Prostate gland (tissue), 2 donors: Measurements from ENCODE around the gene C13orf46. TPM values are rescaled to one million over a fixed set of nuclear protein-coding genes. Genes with fewer than 3 reads are reported as not detected.

Source experiments
- DNase-seq: peaks from one replicate; pipeline ENCODE4 v3.0.0-alpha.2; 2019; ENCODE audit warnings: low spot score
- H3K27ac ChIP-seq, 2 donors: fragments of 200-600 bp; sonication (generic); 2 replicates each; pipeline ENCODE4 v1.5.1; 2017 to 2019
- H3K27me3 ChIP-seq: fragments of 200-600 bp; sonication (generic); replicated peaks from 2 replicates; pipeline ENCODE4 v1.5.1; 2019; ENCODE audit not compliant: insufficient read depth
- H3K36me3 ChIP-seq, 2 donors: fragments of 200-600 bp; sonication (generic); 1 replicate in 1 of 2; 2 replicates in 1 of 2; pipeline versions ENCODE4 v1.5.1 to v1.8.1; 2017 to 2019
- H3K4me1 ChIP-seq: fragments of 200-600 bp; sonication (generic); replicated peaks from 2 replicates; pipeline ENCODE4 v1.5.1; 2019
- H3K4me3 ChIP-seq, 2 donors: fragments of 200-600 bp; sonication (generic); 2 replicates each; pipeline ENCODE4 v1.5.1; 2017 to 2019
- H3K9me3 ChIP-seq: fragments of 200-600 bp; sonication (generic); 2 replicates; pipeline ENCODE4 v1.5.1; 2017
- POLR2A ChIP-seq: fragments of 450-650 bp; IDR thresholded peaks from one replicate; pipeline ENCODE4 v1.6.1; 2016; ENCODE audit warnings: antibody characterized with exemption, mild to moderate bottlenecking
- POLR2AphosphoS5 ChIP-seq: sonication (generic); formaldehyde crosslinking; IDR thresholded peaks from one replicate; pipeline ENCODE4 v1.6.1; 2017; ENCODE audit warnings: antibody characterized with exemption
- WGBS: methylation state at CpG from one replicate; pipeline ENCODE4 v1.1.5; 2018; 5-methylcytosine and 5-hydroxymethylcytosine counted together
- intact Hi-C: fragments of 100-400 bp; cut with DNase I; formaldehyde crosslinking; loops from one replicate; pipeline ENCODE4 v1.14.2; 2022
- total RNA-seq, 2 donors: library from RNA; depleted of rRNA; stranded (reverse); fragments of >200 nt; gene quantifications; one replicate each; pipeline ENCODE4 v1.1.0, GENCODE V29; 2016
- TF ChIP-seq, protein P1 (sequence below), 4 experiments: fragments of 200-600 bp in 2 of 4; fragments of 450-650 bp in 2 of 4; sonication (generic) in 2 of 4; IDR thresholded peaks; 1 replicate in 3 of 4; 2 replicates in 1 of 4; pipeline ENCODE4 v1.5.1; 2016 to 2019; ENCODE audit warnings: antibody characterized with exemption in 4 of 4, mild to moderate bottlenecking in 2 of 4, moderate library complexity in 2 of 4

C13orf46 gene
- total RNA-seq, 2 donors from 2014 or later, result 8.0 to 9.9 TPM

DNA sequence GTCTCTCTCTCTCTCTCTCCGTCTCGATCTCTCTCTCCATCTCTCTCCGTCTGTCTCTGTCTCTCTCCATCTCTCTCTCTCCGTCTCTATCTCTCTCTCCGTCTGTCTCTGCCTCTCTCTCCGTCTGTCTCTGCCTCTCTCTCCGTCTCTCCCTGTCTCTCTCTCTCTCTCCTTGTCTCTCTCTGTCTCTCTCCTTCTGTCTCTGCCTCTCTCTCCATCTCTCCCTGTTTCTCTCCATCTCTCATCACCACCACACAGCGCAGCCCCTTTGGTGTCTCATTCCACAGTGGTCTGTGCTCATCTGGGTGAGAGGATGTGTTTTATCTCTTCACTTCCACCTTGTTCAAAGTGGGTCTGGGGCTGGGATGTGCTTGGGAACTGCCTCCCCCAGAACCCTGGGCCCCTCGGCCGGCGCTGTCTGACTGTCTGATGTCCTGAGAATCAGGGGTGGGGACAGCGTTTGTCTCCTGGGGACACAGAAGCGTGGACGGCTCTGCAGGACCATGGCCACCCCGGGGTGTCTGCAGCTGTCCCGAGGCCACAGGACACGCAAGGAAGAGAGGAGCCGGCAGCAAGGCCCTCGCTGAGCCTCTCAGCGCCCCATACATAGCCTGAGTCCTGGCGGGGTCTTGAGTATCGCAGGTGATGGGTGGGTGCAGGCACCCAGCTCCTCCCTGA is 40.2 kb upstream of the C13orf46 start:
- no peaks in the 10 kb centered on the region for H3K27me3 ChIP-seq
- TF ChIP-seq POLR2AphosphoS5 (no peak), POLR2A (no peak)
- TF ChIP-seq, protein P1, sequence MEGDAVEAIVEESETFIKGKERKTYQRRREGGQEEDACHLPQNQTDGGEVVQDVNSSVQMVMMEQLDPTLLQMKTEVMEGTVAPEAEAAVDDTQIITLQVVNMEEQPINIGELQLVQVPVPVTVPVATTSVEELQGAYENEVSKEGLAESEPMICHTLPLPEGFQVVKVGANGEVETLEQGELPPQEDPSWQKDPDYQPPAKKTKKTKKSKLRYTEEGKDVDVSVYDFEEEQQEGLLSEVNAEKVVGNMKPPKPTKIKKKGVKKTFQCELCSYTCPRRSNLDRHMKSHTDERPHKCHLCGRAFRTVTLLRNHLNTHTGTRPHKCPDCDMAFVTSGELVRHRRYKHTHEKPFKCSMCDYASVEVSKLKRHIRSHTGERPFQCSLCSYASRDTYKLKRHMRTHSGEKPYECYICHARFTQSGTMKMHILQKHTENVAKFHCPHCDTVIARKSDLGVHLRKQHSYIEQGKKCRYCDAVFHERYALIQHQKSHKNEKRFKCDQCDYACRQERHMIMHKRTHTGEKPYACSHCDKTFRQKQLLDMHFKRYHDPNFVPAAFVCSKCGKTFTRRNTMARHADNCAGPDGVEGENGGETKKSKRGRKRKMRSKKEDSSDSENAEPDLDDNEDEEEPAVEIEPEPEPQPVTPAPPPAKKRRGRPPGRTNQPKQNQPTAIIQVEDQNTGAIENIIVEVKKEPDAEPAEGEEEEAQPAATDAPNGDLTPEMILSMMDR (IDR thresholded peaks at IDR 0.05), result no peak
- no peak for DNase-seq
- H3K9me3 ChIP-seq, result no peaks in the 10 kb centered on the region
- 90% methylated on average over 20 of the region's 22 CpGs for WGBS
- peaks cover 4 to 16% of the 10 kb centered on the region in 2 donors for H3K36me3 ChIP-seq
- H3K4me3 ChIP-seq, result no peak overlapping the region
- H3K27ac ChIP-seq, result no peak overlapping the region
- H3K4me1 ChIP-seq, result no peaks in the 10 kb centered on the region
- intact Hi-C loops, result no loop called here

DNA sequence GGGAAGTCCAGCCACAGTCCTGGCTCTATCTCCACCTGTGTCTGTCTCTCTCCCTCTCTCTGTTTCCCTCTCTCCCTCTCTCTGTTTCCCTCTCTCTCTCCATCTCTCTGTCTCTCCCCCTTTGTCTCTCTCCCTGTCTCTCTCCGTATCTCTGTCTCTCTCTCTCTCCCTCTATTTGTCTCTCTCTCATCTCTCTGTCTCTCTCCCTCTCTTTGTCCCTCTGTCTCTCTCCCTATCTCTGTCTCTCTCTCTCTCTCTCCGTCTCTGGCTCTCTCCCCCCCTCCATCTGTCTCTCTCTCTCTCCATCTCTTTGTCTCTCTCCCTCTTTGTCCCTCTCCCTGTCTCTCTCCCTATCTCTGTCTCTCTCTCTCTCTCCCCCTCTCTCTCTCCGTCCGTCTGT is 39.5 kb upstream of the C13orf46 start:
- Histone ChIP-seq H3K4me1 (no peaks in the 10 kb centered on the region), H3K4me3 (no peak overlapping the region), H3K9me3 (no peaks in the 10 kb centered on the region), H3K27me3 (no peaks in the 10 kb centered on the region), H3K36me3 (peaks cover 4 to 20% of the 10 kb centered on the region in 2 donors), H3K27ac (no peak overlapping the region)
- DNase-seq, result no peak
- TF ChIP-seq POLR2AphosphoS5 (no peak), POLR2A (no peak)
- TF ChIP-seq, protein P1 (IDR thresholded peaks at IDR 0.05), result no peak
- intact Hi-C loops, result no loop called here
- WGBS, result 73% methylated on average over 4 of the region's 4 CpGs

GRCh38 chr13:114012921-114013320 is 39.0 kb upstream of the C13orf46 start:
- Histone ChIP-seq H3K27ac (no peak overlapping the region), H3K9me3 (no peaks in the 10 kb centered on the region), H3K4me1 (no peaks in the 10 kb centered on the region), H3K27me3 (no peaks in the 10 kb centered on the region), H3K4me3 (no peak overlapping the region), H3K36me3 (peaks cover 4 to 20% of the 10 kb centered on the region in 2 donors)
- 87% methylated on average over 21 of the region's 21 CpGs for WGBS
- TF ChIP-seq, protein P1 (IDR thresholded peaks at IDR 0.05), result no peak
- no peak for TF ChIP-seq POLR2A
- no peak for TF ChIP-seq POLR2AphosphoS5
- intact Hi-C loops, result no loop called here
- no peak for DNase-seq

DNA sequence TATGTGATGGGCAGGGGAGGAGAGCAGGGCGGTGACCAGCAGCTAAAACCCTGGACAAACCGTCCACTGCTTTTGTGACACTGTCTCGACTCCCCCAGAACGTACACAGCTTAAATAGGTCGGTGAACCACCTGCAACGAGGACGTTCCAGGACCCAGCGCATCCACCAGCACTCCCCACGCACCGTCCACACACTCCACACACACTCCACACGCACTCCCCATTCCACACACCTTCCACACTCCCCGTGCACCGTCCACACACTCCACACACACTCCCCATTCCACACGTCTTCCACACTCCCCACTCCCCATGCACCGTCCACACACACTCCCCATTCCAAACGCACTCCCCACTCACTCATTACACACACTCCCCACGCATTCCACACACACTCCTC is 38.3 kb upstream of the C13orf46 start:
- WGBS, result 92% methylated on average over 17 of the region's 17 CpGs
- H3K36me3 ChIP-seq, result peaks cover 4 to 20% of the 10 kb centered on the region in 2 donors
- no peaks in the 10 kb centered on the region for H3K4me1 ChIP-seq
- H3K9me3 ChIP-seq, result no peaks in the 10 kb centered on the region
- H3K27me3 ChIP-seq, result no peaks in the 10 kb centered on the region
- intact Hi-C loops, result no loop called here
- no peak overlapping the region for H3K4me3 ChIP-seq
- no peak overlapping the region for H3K27ac ChIP-seq
- TF ChIP-seq POLR2A (no peak), POLR2AphosphoS5 (no peak)
- TF ChIP-seq, protein P1 (IDR thresholded peaks at IDR 0.05), result no peak
- no peak for DNase-seq

- no peak for DNase-seq
- peaks cover 4 to 20% of the 10 kb centered on the region in 2 donors for H3K36me3 ChIP-seq
- no peaks in the 10 kb centered on the region for H3K27me3 ChIP-seq
- H3K9me3 ChIP-seq, result no peaks in the 10 kb centered on the region
- 95% methylated on average over 19 of the region's 19 CpGs for WGBS
- TF ChIP-seq POLR2A (no peak), POLR2AphosphoS5 (no peak)
- TF ChIP-seq, protein P1 (IDR thresholded peaks at IDR 0.05), result no peak
- no peaks in the 10 kb centered on the region for H3K4me1 ChIP-seq
- H3K4me3 ChIP-seq, result no peak overlapping the region
- intact Hi-C loops, result no loop called here
- no peak overlapping the region for H3K27ac ChIP-seq
These were observed 37.4 kb upstream of the C13orf46 start for GRCh38 chr13:114011226-114011625.
